AG04450 (cell line): Measurements from ENCODE around the gene FAM110D. TPM values are rescaled to one million over a fixed set of nuclear protein-coding genes. Genes with fewer than 3 reads are reported as not detected.

Source experiments
- CTCF ChIA-PET: fragments of 300-600, 350-600 bp; formaldehyde crosslinking; extraction: SDS; loops from one replicate; lab custom pipeline; 2022; ENCODE audit warnings: antibody characterized with exemption, inconsistent platforms; lab: Charles Lee
- POLR2A ChIA-PET: fragments of 350-600 bp; formaldehyde crosslinking; extraction: SDS; loops from one replicate; lab custom pipeline; 2021; ENCODE audit warnings: antibody characterized with exemption, inconsistent platforms; lab: Yijun Ruan, JAX
- DNase-seq: peaks from one replicate; pipeline ENCODE4 v3.0.0-alpha.2; 2011; ENCODE audit warnings: low read depth, low spot score
- H3K27ac ChIP-seq: one replicate; pipeline ENCODE4 v1.5.1; 2012; ENCODE audit warnings: low read depth, low read length, control low read depth
- H3K27me3 ChIP-seq: one replicate; pipeline ENCODE4 v1.6.0; 2012; ENCODE audit warnings: low read length; ENCODE audit not compliant: control insufficient read depth, insufficient read depth
- H3K4me3 ChIP-seq: 2 replicates; pipeline ENCODE4 v1.5.1; 2011; ENCODE audit warnings: mild to moderate bottlenecking, low read depth, low read length, control low read depth
- H3K9me3 ChIP-seq: 2 replicates; pipeline ENCODE4 v1.5.1; 2012; ENCODE audit warnings: low read length; ENCODE audit not compliant: control insufficient read depth, insufficient read depth
- polyA plus RNA-seq: library from polyadenylated mRNA; depleted of rRNA; stranded (reverse); fragments of >200 nt; gene quantifications from 2 replicates; pipeline ENCODE4 v1.2.3, GENCODE V29; 2011
- TF ChIP-seq, protein P1 (sequence below): IDR thresholded peaks from 2 replicates; pipeline ENCODE4 v1.5.1; 2011; ENCODE audit warnings: low read depth, low read length, control low read depth, inconsistent platforms

FAM110D gene
- polyA plus RNA-seq, 1 experiment: not detected

DNA sequence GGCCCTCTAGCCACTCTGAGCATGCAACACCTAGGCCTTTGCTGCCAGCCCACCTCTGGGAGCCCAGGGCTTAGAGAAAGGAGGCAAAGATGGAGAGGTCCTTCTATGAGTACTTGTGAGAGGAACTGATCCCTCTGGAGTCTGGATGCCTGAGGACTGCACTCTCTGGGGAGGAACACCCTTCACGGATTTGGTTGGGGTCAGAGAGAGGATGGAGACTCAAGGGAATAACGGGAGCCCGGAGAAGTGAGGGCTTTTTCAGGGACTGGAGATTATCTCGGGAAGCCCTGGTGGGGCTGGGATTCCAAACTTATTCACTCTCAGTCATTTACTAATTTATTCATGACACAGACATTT is 10.3 kb downstream of the FAM110D start:
- Histone ChIP-seq H3K9me3 (no peaks in the 10 kb centered on the region; the same call in 1 of the 2 replicates), H3K27me3 (peaks cover 9% of the 10 kb centered on the region), H3K27ac (peak overlapping the region; percentile 24), H3K4me3 (no peak overlapping the region)
- ChIA-PET CTCF (interaction anchor here (0.6 to 3.1 kb wide), 19 partner anchors 10 to 1148 kb away, joined by 3 to 22 read pairs (median 4); partner anchors contain the start of gene CEP85), POLR2A (interaction anchor here (0.6 to 1.5 kb wide), 3 partner anchors 12 to 236 kb away, joined by 3 to 8 read pairs (median 5); no protein-coding TSS in a partner anchor)
- TF ChIP-seq, protein P1, sequence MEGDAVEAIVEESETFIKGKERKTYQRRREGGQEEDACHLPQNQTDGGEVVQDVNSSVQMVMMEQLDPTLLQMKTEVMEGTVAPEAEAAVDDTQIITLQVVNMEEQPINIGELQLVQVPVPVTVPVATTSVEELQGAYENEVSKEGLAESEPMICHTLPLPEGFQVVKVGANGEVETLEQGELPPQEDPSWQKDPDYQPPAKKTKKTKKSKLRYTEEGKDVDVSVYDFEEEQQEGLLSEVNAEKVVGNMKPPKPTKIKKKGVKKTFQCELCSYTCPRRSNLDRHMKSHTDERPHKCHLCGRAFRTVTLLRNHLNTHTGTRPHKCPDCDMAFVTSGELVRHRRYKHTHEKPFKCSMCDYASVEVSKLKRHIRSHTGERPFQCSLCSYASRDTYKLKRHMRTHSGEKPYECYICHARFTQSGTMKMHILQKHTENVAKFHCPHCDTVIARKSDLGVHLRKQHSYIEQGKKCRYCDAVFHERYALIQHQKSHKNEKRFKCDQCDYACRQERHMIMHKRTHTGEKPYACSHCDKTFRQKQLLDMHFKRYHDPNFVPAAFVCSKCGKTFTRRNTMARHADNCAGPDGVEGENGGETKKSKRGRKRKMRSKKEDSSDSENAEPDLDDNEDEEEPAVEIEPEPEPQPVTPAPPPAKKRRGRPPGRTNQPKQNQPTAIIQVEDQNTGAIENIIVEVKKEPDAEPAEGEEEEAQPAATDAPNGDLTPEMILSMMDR: no peak
- DNase-seq: no peak

DNA sequence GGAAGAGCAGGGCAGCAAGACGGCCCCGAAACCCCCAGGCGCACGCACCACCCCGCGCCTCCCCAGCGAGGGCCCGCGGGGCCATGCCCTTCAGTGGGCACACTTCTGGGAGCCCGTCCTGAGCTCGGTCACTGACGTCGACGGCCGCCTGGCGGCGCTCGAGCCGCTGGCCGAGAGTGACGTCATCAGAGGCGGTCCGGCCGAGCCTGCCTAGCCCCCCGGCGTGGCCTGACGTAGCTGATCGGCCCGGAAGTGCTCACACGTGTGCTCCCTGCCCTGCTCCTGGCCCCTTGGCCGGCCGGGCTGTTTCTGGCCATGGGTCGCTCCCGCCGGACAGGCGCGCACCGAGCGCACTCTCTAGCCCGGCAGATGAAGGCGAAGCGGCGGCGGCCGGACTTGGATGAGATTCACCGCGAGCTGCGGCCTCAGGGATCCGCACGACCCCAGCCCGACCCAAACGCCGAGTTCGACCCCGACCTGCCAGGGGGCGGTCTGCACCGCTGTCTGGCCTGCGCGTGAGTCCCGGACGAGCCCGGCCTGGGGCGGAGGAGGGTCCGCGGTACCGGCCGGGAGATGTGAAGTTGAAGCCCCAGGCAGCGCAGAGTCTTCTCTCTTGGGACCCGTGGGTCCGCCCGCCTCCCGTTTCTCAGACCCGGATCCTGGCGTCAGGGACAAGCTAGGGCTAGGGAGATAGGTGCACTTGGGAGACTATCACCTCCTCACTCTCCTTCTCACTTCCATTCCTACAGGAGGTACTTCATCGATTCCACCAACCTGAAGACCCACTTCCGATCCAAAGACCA is 11.0 kb downstream of the FAM110D start, which contains the start of gene ZNF593:
Gene ZNF593 (plus strand): TSS at position 240 of the 803 bp plus-strand sequence. CDS start 76 bp downstream, at position 316.
- POLR2A ChIA-PET: interaction anchor here (0.6 to 1.5 kb wide), 5 partner anchors 13 to 283 kb away, joined by 3 to 8 read pairs (median 4); partner anchors contain the start of gene CEP85
- Histone ChIP-seq H3K27ac (peak within 1 kb of the TSS; percentile 52), H3K27me3 (peaks cover 5% of the 10 kb centered on the region), H3K4me3 (peak within 1 kb of the TSS; percentile 87), H3K9me3 (no peaks in the 10 kb centered on the region; the same call in 1 of the 2 replicates)
- TF ChIP-seq, protein P1: peak; percentile 83
- peak; percentile 62 for DNase-seq
- CTCF ChIA-PET: interaction anchor here (0.6 to 3.1 kb wide), 31 partner anchors 9 to 1147 kb away, joined by 3 to 22 read pairs (median 4); partner anchors contain the start of gene CEP85

DNA sequence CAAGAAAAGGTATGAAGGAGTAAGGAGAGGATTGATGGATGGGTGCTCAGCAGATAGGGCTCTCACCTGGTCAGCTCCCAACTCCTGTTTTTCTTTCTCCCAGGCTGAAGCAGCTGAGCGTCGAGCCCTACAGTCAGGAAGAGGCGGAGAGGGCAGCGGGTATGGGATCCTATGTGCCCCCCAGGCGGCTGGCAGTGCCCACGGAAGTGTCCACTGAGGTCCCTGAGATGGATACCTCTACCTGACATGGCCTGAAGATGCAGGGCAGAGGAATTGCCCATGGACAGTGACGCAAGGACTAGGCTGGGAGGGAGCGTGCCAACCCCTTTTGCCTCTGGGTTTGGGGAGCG is 11.6 kb downstream of the FAM110D start:
- no peak for DNase-seq
- Histone ChIP-seq H3K9me3 (no peaks in the 10 kb centered on the region; the same call in 1 of the 2 replicates), H3K27ac (peak overlapping the region; percentile 52), H3K4me3 (peak overlapping the region; percentile 87), H3K27me3 (peaks cover 5% of the 10 kb centered on the region)
- TF ChIP-seq, protein P1: no peak
- ChIA-PET CTCF (interaction anchor here (0.9 to 3.1 kb wide), 20 partner anchors 9 to 246 kb away, joined by 3 to 22 read pairs (median 4); partner anchors contain the start of gene CEP85), POLR2A (interaction anchor here (0.7 to 1.5 kb wide), 4 partner anchors 14 to 282 kb away, joined by 3 to 8 read pairs (median 4); partner anchors contain the start of gene CEP85)

DNA sequence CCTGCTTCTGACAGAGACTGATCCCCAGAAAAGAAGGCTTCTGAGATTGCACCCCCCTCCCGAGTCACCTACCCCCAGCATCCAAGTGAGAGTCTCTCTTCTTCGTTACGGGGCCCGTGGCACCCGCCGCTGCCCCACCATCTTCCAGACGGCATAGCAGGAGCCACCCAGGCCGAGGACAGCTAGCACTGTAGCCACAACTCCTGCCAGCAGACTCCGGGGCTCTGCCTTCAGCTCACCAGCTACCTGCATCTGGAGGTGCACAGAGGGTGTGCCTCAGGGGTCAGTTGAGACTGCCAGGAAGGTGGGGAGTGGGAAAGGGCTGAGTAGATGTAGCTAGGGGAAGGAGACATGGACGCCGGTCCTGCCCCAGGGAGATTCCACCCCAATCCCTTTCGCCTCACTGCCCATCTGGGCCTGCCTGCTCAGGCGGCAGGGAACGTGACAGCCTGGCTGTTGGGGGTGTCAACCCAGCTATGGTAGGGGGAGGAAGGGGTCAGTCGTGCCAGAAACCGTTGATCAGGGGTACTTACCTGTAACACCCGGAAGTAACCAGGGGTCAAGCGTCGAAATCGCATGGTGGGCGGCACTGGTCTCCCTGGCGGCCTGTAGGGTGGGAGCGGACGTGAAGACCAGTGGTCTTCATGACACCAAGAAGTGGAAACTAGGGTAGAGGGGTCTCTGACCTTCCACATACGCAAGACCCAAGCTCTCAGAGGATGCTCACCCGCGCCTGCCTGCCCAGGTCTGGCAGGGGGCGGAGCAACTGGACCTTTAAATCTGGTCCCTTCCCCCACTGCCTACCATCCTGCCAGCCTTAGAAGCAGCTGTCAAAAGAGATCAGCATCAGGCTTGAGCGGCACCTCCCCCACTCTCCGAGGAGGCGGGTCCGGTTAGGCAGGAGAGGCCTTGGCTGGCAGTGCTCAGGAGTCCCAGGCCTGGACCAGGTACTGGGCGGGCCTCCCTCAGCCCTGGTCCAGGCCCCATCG is 12.5 kb downstream of the FAM110D start, which contains the start of gene ZNF593OS:
Gene ZNF593OS (minus strand): TSS at position 749 of the 989 bp plus-strand sequence. CDS start 171 bp downstream, at position 578.
- H3K27ac ChIP-seq: no peak within 1 kb of the TSS
- DNase-seq: no peak
- no peaks in the 10 kb centered on the region for H3K27me3 ChIP-seq
- H3K4me3 ChIP-seq: peak within 1 kb of the TSS; percentile 87
- CTCF ChIA-PET: interaction anchor here (0.7 to 3.1 kb wide), 2 partner anchors 52 to 246 kb away, joined by 4 to 17 read pairs; no protein-coding TSS in a partner anchor
- POLR2A ChIA-PET: interaction anchor here (0.6 kb wide), 1 partner anchor 59 kb away, joined by 5 read pairs; no protein-coding TSS in a partner anchor
- TF ChIP-seq, protein P1: no peak
- no peaks in the 10 kb centered on the region; the same call in 1 of the 2 replicates for H3K9me3 ChIP-seq
